SU-DHL-6 (cell line): ENCODE measurements around the gene ADGRF3.

Experiments
- H2AFZ ChIP-seq: fragments of 200-600 bp; sonication (generic); 2 replicates; pipeline ENCODE4 v1.6.1; 2014; ENCODE audit warnings: low read depth, mild to moderate bottlenecking, moderate library complexity, mixed read lengths, antibody characterized with exemption, low read length; ENCODE audit not compliant: severe bottlenecking
- H3F3A ChIP-seq: fragments of 200-600 bp; shearing (Covaris generic); 2 replicates; pipeline ENCODE4 v1.6.0; 2016; ENCODE audit warnings: antibody characterized with exemption, mild to moderate bottlenecking; ENCODE audit not compliant: insufficient read depth
- H3K27ac ChIP-seq: fragments of 200-600 bp; sonication (generic); 2 replicates; pipeline ENCODE4 v1.5.1; 2016; ENCODE audit warnings: low read depth, mild to moderate bottlenecking, low read length, moderate library complexity, mixed read lengths
- H3K27me3 ChIP-seq: fragments of 200-600 bp; sonication (generic), shearing (Covaris generic); 2 replicates; pipeline ENCODE4 v1.6.0; 2014; ENCODE audit warnings: mild to moderate bottlenecking, low read length
- H3K36me3 ChIP-seq: fragments of 200-600 bp; sonication (generic); 2 replicates; pipeline ENCODE4 v1.6.1; 2014; ENCODE audit warnings: mild to moderate bottlenecking, low read length, mixed read lengths
- H3K4me2 ChIP-seq: fragments of 300-600, 200-600 bp; shearing (Covaris generic), sonication (generic); 2 replicates; pipeline ENCODE4 v1.6.0; 2014; ENCODE audit warnings: low read length, low read depth, mild to moderate bottlenecking; ENCODE audit not compliant: poor library complexity, severe bottlenecking
- H3K4me3 ChIP-seq: fragments of 200-600 bp; sonication (generic); 2 replicates; pipeline ENCODE4 v1.5.1; 2014; ENCODE audit warnings: antibody characterized with exemption, low read length, mild to moderate bottlenecking, mixed read lengths; ENCODE audit not compliant: insufficient read depth, poor library complexity, severe bottlenecking
- H3K79me2 ChIP-seq: fragments of 200-600 bp; sonication (generic); 2 replicates; pipeline ENCODE4 v1.6.1; 2014; ENCODE audit warnings: mild to moderate bottlenecking, low read length, moderate library complexity; ENCODE audit not compliant: insufficient read depth
- H3K9ac ChIP-seq: fragments of 200-600 bp; sonication (generic); 2 replicates; pipeline ENCODE4 v1.7.0; 2014; ENCODE audit warnings: mild to moderate bottlenecking, low read length
- H3K9me2 ChIP-seq: fragments of 200-600 bp; sonication (generic); replicated peaks from 2 replicates; pipeline ENCODE4 v1.6.1; 2014; ENCODE audit warnings: low read length; ENCODE audit not compliant: insufficient read depth
- H3K9me3 ChIP-seq: fragments of 200-600 bp; sonication (generic); 2 replicates; pipeline ENCODE4 v1.6.1; 2014; ENCODE audit warnings: low read length, mixed read lengths; ENCODE audit not compliant: insufficient read depth
- H4K20me1 ChIP-seq: fragments of 200-600 bp; sonication (generic); 2 replicates; pipeline ENCODE4 v1.6.1; 2014; ENCODE audit warnings: low read depth, mild to moderate bottlenecking, antibody characterized with exemption, low read length, moderate library complexity, mixed read lengths
- EZH2phosphoT487 ChIP-seq: fragments of 200-600 bp; sonication (generic), shearing (Covaris generic); conservative IDR thresholded peaks from 2 replicates; pipeline ENCODE4 v1.6.1; 2018; ENCODE audit warnings: mild to moderate bottlenecking, antibody characterized with exemption, low read length, moderate library complexity, mixed read lengths
- TF ChIP-seq, protein P1 (sequence below): fragments of 200-600 bp; sonication (generic); IDR thresholded peaks from one replicate; pipeline ENCODE4 v1.5.1; 2017; ENCODE audit warnings: antibody characterized with exemption, mild to moderate bottlenecking, low read length, moderate library complexity; ENCODE audit not compliant: insufficient read depth, poor library complexity, severe bottlenecking

The ADGRF3 gene

DNA sequence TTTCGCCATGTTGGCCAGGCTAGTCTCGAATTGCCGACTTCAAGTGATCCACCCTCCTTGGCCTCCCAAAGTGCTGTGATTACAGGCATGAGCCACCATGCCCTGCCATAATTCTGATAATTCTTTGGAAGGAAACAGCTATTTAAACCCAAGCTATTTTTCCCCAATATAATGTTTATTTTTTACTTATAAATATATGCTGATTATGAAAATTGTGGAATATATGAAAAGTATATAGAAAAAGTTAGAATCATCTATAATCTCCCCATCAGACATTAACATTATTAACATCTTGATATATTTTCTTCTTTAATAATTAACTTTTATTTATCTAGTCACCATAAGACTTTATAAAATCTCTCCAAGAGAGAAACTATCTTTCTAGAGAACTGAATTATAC lies 60.7 kb downstream of the ADGRF3 start:
- Histone ChIP-seq H3K27ac (no peak overlapping the region), H3K4me2 (no peak overlapping the region), H3K9ac (no peak overlapping the region), H3K36me3 (no peaks in the 10 kb centered on the region; the same call in 1 of the 2 replicates), H3K9me2 (no peaks in the 10 kb centered on the region), H3K79me2 (no peaks in the 10 kb centered on the region), H3K9me3 (no peaks in the 10 kb centered on the region), H2AFZ (no peak overlapping the region), H3K4me3 (no peak overlapping the region), H3K27me3 (no peaks in the 10 kb centered on the region), H3F3A (no peaks in the 10 kb centered on the region), H4K20me1 (no peaks in the 10 kb centered on the region)
- no peak for TF ChIP-seq EZH2phosphoT487
- TF ChIP-seq, protein P1, sequence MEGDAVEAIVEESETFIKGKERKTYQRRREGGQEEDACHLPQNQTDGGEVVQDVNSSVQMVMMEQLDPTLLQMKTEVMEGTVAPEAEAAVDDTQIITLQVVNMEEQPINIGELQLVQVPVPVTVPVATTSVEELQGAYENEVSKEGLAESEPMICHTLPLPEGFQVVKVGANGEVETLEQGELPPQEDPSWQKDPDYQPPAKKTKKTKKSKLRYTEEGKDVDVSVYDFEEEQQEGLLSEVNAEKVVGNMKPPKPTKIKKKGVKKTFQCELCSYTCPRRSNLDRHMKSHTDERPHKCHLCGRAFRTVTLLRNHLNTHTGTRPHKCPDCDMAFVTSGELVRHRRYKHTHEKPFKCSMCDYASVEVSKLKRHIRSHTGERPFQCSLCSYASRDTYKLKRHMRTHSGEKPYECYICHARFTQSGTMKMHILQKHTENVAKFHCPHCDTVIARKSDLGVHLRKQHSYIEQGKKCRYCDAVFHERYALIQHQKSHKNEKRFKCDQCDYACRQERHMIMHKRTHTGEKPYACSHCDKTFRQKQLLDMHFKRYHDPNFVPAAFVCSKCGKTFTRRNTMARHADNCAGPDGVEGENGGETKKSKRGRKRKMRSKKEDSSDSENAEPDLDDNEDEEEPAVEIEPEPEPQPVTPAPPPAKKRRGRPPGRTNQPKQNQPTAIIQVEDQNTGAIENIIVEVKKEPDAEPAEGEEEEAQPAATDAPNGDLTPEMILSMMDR = no peak

DNA sequence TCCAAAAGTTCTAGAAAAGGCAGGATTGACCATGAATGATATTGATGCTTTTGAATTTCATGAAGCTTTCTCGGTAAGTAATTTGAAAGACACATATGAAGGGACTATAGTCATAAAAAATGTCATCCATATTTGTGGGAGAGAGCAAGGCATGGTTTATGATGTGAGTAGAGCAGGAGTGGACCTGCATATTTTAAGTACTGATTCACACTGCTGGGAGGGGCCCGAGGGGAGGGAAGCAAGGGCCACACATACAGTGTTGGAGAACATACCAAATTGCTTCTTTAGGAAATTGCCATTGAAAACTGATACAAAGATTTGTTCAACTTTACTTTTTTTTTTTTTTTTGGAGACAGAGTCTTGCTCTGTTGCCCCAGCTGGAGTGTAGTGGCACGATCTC lies 62.5 kb downstream of the ADGRF3 start:
- no peak for TF ChIP-seq EZH2phosphoT487
- TF ChIP-seq, protein P1 = no peak
- Histone ChIP-seq H3K36me3 (no peaks in the 10 kb centered on the region; the same call in 1 of the 2 replicates), H3K9me2 (no peaks in the 10 kb centered on the region), H3F3A (no peaks in the 10 kb centered on the region), H3K4me3 (no peak overlapping the region), H3K27me3 (no peaks in the 10 kb centered on the region), H3K79me2 (no peaks in the 10 kb centered on the region), H3K4me2 (no peak overlapping the region), H3K27ac (no peak overlapping the region), H3K9ac (no peak overlapping the region), H3K9me3 (no peaks in the 10 kb centered on the region), H4K20me1 (no peaks in the 10 kb centered on the region), H2AFZ (no peak overlapping the region)

DNA sequence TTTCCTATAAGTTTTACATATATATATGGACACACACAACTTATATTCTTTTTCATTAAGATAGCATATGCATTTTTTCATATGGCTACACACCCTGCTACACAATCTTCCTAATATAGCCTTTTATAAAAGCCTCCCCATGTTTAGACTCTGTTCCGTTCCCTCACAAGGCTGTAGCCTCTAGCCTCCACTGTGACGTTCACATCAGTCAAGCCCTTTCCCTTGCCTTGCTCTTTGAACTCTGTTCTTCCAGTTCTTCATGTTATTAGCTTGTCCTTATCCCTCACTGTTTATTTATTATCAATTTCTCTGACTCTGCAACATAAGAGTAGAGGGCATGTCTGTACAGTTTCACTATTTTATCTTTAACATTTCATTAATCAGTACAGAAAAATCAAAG lies 63.0 kb downstream of the ADGRF3 start:
- H3K4me2 ChIP-seq = no peak overlapping the region
- no peak for TF ChIP-seq EZH2phosphoT487

DNA sequence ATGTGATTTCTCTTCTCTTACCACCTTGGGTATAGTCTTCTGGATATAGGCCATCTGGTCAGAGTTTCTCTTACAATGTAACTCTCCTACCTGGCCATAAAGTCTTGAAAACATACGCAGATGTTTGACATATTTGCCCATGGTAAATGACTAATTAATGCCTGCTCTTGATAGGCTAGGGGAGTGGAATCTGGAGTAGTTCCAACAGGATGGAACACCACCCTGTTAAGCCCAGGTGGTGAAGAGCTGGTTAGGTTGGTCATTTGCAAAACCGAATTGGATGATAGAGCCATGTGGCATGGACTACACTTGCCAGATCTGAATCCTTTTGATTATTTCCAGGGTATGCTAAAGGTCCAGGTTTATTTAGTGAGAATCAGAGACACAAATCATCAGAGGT lies 65.4 kb downstream of the ADGRF3 start:
- H3F3A ChIP-seq = no peaks in the 10 kb centered on the region
- H3K9me3 ChIP-seq = no peaks in the 10 kb centered on the region
- no peaks in the 10 kb centered on the region for H3K9me2 ChIP-seq
- H2AFZ ChIP-seq = no peak overlapping the region
- TF ChIP-seq EZH2phosphoT487 = no peak
- TF ChIP-seq, protein P1 = no peak
- no peaks in the 10 kb centered on the region for H3K79me2 ChIP-seq
- H3K36me3 ChIP-seq = no peaks in the 10 kb centered on the region; the same call in 1 of the 2 replicates
- H3K4me3 ChIP-seq = no peak overlapping the region
- no peak overlapping the region for H3K9ac ChIP-seq
- H3K27me3 ChIP-seq = no peaks in the 10 kb centered on the region
- no peak overlapping the region for H3K4me2 ChIP-seq
- no peak overlapping the region for H3K27ac ChIP-seq
- H4K20me1 ChIP-seq = no peaks in the 10 kb centered on the region

More for the DNA sequence above, 63.0 kb downstream of the ADGRF3 start:
- no peak overlapping the region for H2AFZ ChIP-seq
- no peaks in the 10 kb centered on the region; the same call in 1 of the 2 replicates for H3K36me3 ChIP-seq
- no peak overlapping the region for H3K4me3 ChIP-seq
- H3K27me3 ChIP-seq = no peaks in the 10 kb centered on the region
- no peaks in the 10 kb centered on the region for H3K9me2 ChIP-seq
- no peaks in the 10 kb centered on the region for H3K9me3 ChIP-seq
- H4K20me1 ChIP-seq = no peaks in the 10 kb centered on the region
- no peaks in the 10 kb centered on the region for H3F3A ChIP-seq
- H3K79me2 ChIP-seq = no peaks in the 10 kb centered on the region
- H3K9ac ChIP-seq = no peak overlapping the region
- no peak overlapping the region for H3K27ac ChIP-seq
